ENCODE data around the gene SULT1E1.
A peak's percentile ranks its signal among the peaks of the same experiment; 100 is the strongest.

SULT1E1 gene

DNA sequence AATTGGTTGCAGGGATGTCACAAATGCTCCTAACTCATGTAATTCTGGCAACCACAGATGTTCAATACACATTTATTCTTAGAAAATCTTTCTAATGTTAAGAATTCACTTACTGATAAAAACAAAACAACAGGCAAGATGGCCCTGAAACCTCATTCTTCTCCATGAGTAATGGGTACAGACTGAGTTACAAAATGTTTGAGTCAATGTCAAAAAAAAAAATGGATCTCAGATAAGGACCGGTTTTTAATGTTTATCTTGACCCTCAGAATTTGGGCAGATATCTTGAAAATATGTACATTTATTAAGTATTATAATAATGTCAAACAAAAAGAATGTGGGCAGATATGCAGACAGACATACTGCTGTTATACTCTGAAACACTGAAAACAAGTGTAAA is 1.8 kb upstream of the SULT1E1 start:
- H3K4me3 ChIP-seq (ENCODE audit: low read length) = no peak overlapping the region
- DNase-seq (ENCODE audit: low read depth) = no peak
- TF ChIP-seq, protein P1, sequence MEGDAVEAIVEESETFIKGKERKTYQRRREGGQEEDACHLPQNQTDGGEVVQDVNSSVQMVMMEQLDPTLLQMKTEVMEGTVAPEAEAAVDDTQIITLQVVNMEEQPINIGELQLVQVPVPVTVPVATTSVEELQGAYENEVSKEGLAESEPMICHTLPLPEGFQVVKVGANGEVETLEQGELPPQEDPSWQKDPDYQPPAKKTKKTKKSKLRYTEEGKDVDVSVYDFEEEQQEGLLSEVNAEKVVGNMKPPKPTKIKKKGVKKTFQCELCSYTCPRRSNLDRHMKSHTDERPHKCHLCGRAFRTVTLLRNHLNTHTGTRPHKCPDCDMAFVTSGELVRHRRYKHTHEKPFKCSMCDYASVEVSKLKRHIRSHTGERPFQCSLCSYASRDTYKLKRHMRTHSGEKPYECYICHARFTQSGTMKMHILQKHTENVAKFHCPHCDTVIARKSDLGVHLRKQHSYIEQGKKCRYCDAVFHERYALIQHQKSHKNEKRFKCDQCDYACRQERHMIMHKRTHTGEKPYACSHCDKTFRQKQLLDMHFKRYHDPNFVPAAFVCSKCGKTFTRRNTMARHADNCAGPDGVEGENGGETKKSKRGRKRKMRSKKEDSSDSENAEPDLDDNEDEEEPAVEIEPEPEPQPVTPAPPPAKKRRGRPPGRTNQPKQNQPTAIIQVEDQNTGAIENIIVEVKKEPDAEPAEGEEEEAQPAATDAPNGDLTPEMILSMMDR (conservative IDR thresholded peaks at IDR 0.05; ENCODE audit: low read depth, low read length) = no peak

GRCh38 chr4:69860521-69861298 is 765 bp upstream of the SULT1E1 start:
- no peak overlapping the region for H3K4me3 ChIP-seq (ENCODE audit: low read length)
- DNase-seq (ENCODE audit: low read depth) = no peak
- TF ChIP-seq, protein P1 (conservative IDR thresholded peaks at IDR 0.05; ENCODE audit: low read depth, low read length) = no peak

GRCh38 chr4:69859140-69859685 is 732 bp downstream of the SULT1E1 start:
- H3K4me3 ChIP-seq (ENCODE audit: low read length) = no peak overlapping the region
- DNase-seq (ENCODE audit: low read depth) = no peak
- TF ChIP-seq, protein P1 (conservative IDR thresholded peaks at IDR 0.05; ENCODE audit: low read depth, low read length) = no peak

- TF ChIP-seq, protein P1 (conservative IDR thresholded peaks at IDR 0.05; ENCODE audit: low read depth, low read length) = no peak
- H3K4me3 ChIP-seq (ENCODE audit: low read length) = no peak overlapping the region
- peak; percentile 65 for DNase-seq (ENCODE audit: low read depth)
These were observed 1.3 kb downstream of the SULT1E1 start for GRCh38 chr4:69858690-69859089.

GRCh38 chr4:69855822-69856221 is 4.1 kb downstream of the SULT1E1 start:
- no peak overlapping the region for H3K4me3 ChIP-seq (ENCODE audit: low read length)
- TF ChIP-seq, protein P1 (conservative IDR thresholded peaks at IDR 0.05; ENCODE audit: low read depth, low read length) = no peak

DNA sequence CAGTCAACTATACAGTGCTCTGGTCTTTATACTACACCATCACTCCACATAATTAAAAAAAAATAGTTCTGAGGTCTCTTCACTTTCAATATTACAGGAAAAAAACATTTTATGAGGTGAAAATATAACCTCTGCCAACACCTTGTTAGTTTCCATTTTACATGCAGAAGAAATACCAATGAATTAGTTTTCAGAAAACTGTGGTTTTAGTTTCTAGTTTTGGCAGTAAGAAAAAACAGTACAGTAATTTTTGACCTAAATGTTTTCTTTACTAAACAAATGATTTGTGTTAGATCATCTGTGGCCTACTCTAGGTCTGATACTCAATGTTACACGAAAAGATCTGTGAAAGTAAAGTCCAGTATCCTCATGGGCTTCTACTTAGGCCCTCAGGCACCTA is 10.0 kb downstream of the SULT1E1 start:
- DNase-seq (ENCODE audit: low read depth) = no peak
- H3K4me3 ChIP-seq (ENCODE audit: low read length) = no peak overlapping the region
- TF ChIP-seq, protein P1 (conservative IDR thresholded peaks at IDR 0.05; ENCODE audit: low read depth, low read length) = no peak

More at GRCh38 chr4:69855822-69856221, 4.1 kb downstream of the SULT1E1 start:
- no peak for DNase-seq (ENCODE audit: low read depth)

- DNase-seq (ENCODE audit: low read depth) = no peak
- H3K4me3 ChIP-seq (ENCODE audit: low read length) = no peak overlapping the region
These were observed 10.6 kb downstream of the SULT1E1 start for GRCh38 chr4:69849297-69849696.

More at GRCh38 chr4:69849297-69849696, 10.6 kb downstream of the SULT1E1 start:
- TF ChIP-seq, protein P1 (conservative IDR thresholded peaks at IDR 0.05; ENCODE audit: low read depth, low read length) = no peak

Measured in retinal pigment epithelial cell (primary cell).